Erythroblast (primary cell): ENCODE results near the gene GABRB2.

Experiments
- GATA1 ChIP-seq: IDR thresholded peaks from 2 replicates; pipeline ENCODE4 v1.6.1; 2011; ENCODE audit warnings: low read depth, mild to moderate bottlenecking, control low read depth, low read length, moderate library complexity
- POLR2A ChIP-seq: IDR thresholded peaks from 2 replicates; pipeline ENCODE4 v1.6.1; 2011; ENCODE audit warnings: mild to moderate bottlenecking, low read length

DNA sequence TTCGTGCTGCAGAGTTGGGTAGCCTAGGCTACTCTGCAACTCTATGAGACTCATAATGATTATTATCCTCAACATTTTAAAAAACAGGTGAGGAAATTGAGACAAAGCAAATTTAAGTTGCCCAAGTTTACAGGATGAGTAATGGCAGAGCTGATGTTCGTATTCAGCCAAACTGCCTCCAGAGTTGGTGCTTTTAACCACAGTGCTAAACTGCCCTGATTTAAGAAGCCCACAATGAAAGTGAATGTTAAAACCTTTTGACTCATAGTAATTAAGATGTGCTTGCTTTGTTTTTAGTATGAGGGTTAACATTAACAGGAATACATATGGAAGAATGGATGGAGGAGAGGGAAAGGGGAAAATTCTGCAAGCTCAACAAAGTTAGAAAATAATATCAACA, 15.9 kb upstream of the GABRB2 start:
- TF ChIP-seq POLR2A (no peak), GATA1 (no peak)
